ENCODE measurements around the gene ADGRF5.

GRCh38 chr6:46895930-46896329 lies 25.8 kb downstream of the ADGRF5 start:
- no peak for TF ChIP-seq CTCF (conservative IDR thresholded peaks at IDR 0.05; ENCODE audit: low read depth, low read length)
- no peak for TF ChIP-seq EZH2 (IDR thresholded peaks at IDR 0.05; ENCODE audit: borderline replicate concordance, low read depth, low read length, poor library complexity, severe bottlenecking)
